A673 (cell line): ENCODE measurements around the gene SYK.

Source experiments
- CTCF ChIP-seq: fragments of 300-800, 200-600 bp; sonication (generic); conservative IDR thresholded peaks from 2 replicates; pipeline ENCODE4 v1.5.1; 2017; ENCODE audit warnings: low read depth, mild to moderate bottlenecking, antibody characterized with exemption, low read length, moderate library complexity, mixed read lengths
- EZH2 ChIP-seq: fragments of 200-600 bp; sonication (generic); IDR thresholded peaks from 2 replicates; pipeline ENCODE4 v1.6.1; 2017; ENCODE audit warnings: borderline replicate concordance, low read depth, mild to moderate bottlenecking, mixed read lengths, antibody characterized with exemption, low read length; ENCODE audit not compliant: poor library complexity, severe bottlenecking

DNA sequence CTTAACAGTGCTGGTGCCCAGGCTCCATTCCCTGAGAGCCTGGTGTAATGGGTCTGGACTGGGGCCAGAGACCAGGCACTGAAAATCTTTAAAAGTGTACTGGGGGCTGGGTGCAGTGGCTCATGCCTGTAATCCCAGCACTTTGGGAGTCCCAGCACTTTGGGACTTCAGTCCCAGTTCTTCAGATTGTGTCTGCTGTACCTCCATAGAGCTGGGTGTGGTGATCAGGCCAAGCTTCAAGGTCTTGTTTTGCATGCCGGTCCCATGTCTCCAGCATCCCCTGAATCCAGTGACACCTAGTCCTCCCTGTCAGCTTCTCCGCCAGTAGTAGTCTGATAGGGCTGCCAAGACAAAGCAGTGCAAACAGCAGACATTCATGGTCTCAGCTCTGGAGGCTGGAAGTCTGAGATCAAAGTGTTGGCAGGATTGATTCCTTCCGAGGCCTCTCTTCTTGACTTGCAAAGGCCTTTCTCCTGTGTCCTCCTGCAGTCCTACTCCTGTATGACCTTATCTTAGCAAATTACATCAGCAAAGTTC, 108.2 kb downstream of the SYK start:
- no peak for TF ChIP-seq CTCF
- no peak for TF ChIP-seq EZH2
